Mesothelial cell of epicardium (in vitro differentiated cells): Measurements from ENCODE around the gene SVEP1. TPM values are rescaled to one million over a fixed set of nuclear protein-coding genes. Genes with fewer than 3 reads are reported as not detected.
A peak's percentile ranks its signal among the peaks of the same experiment; 100 is the strongest.

Experiments
- DNase-seq, 2 experiments: peaks; one replicate each; pipeline ENCODE4 v3.0.0; 2021; ENCODE audit warnings: low spot score in 2 of 2; ENCODE audit not compliant: unreplicated experiment in 2 of 2
- H3K27ac Mint-ChIP-seq: 2 replicates; pipeline ENCODE4 v1.8.0; 2021; ENCODE audit warnings: mixed read lengths
- H3K27me3 Mint-ChIP-seq: 2 replicates; pipeline ENCODE4 v1.8.0; 2021; ENCODE audit warnings: low read depth, mixed read lengths
- H3K36me3 Mint-ChIP-seq: 2 replicates; pipeline ENCODE4 v1.8.0; 2021; ENCODE audit warnings: mixed read lengths
- H3K4me1 Mint-ChIP-seq: 2 replicates; pipeline ENCODE4 v1.8.0; 2021; ENCODE audit warnings: mixed read lengths
- H3K4me3 Mint-ChIP-seq: 2 replicates; pipeline ENCODE4 v1.8.0; 2021; ENCODE audit warnings: mild to moderate bottlenecking, moderate library complexity, mixed read lengths
- H3K9me3 Mint-ChIP-seq: 2 replicates; pipeline ENCODE4 v1.8.0; 2021; ENCODE audit warnings: mixed read lengths
- CTCF ChIP-seq: fragments of 200-600 bp; sonication (generic); IDR thresholded peaks from one replicate; pipeline ENCODE4 v1.5.0; 2021; ENCODE audit warnings: antibody characterized with exemption; ENCODE audit not compliant: unreplicated experiment
- total RNA-seq: library from RNA; stranded (reverse); gene quantifications from 3 replicates; pipeline ENCODE4 v1.2.1, GENCODE V29; 2021

Gene SVEP1
- total RNA-seq, 1 donor from 2014 or later: 47.2 TPM

GRCh38 chr9:110446171-110446570 is 133.4 kb downstream of the SVEP1 start:
- peaks cover 52% of the 10 kb centered on the region for H3K36me3 Mint-ChIP-seq
- TF ChIP-seq CTCF: no peak
- H3K4me1 Mint-ChIP-seq: peaks cover 17% of the 10 kb centered on the region
- H3K9me3 Mint-ChIP-seq: peaks cover 19% of the 10 kb centered on the region
- no peak overlapping the region for H3K4me3 Mint-ChIP-seq
- no peak overlapping the region for H3K27ac Mint-ChIP-seq
- H3K27me3 Mint-ChIP-seq: no peaks in the 10 kb centered on the region
- no peak for DNase-seq

GRCh38 chr9:110444911-110445310 is 134.6 kb downstream of the SVEP1 start:
- Mint-ChIP-seq H3K9me3 (peaks cover 19% of the 10 kb centered on the region), H3K27me3 (no peaks in the 10 kb centered on the region), H3K36me3 (peaks cover 52% of the 10 kb centered on the region), H3K4me1 (peaks cover 27% of the 10 kb centered on the region), H3K4me3 (no peak overlapping the region), H3K27ac (no peak overlapping the region)
- TF ChIP-seq CTCF: no peak
- no peak for DNase-seq

- Mint-ChIP-seq H3K27ac (peak overlapping the region; percentile 68), H3K9me3 (peaks cover 19% of the 10 kb centered on the region), H3K4me1 (peaks cover 27% of the 10 kb centered on the region), H3K36me3 (peaks cover 49% of the 10 kb centered on the region), H3K4me3 (no peak overlapping the region), H3K27me3 (no peaks in the 10 kb centered on the region)
- DNase-seq: no peak
- no peak for TF ChIP-seq CTCF
Observed at GRCh38 chr9:110443866-110444220, 135.7 kb downstream of the SVEP1 start.

- no peak for DNase-seq
- Mint-ChIP-seq H3K9me3 (peaks cover 19% of the 10 kb centered on the region), H3K27ac (peak overlapping the region; percentile 68), H3K4me3 (no peak overlapping the region), H3K36me3 (peaks cover 43% of the 10 kb centered on the region), H3K27me3 (no peaks in the 10 kb centered on the region), H3K4me1 (peaks cover 27% of the 10 kb centered on the region)
- TF ChIP-seq CTCF: no peak
Observed at GRCh38 chr9:110443146-110443865, 136.2 kb downstream of the SVEP1 start.

- peaks cover 5% of the 10 kb centered on the region for H3K9me3 Mint-ChIP-seq
- no peaks in the 10 kb centered on the region for H3K27me3 Mint-ChIP-seq
- no peak overlapping the region for H3K4me3 Mint-ChIP-seq
- H3K27ac Mint-ChIP-seq: no peak overlapping the region
- H3K4me1 Mint-ChIP-seq: peaks cover 27% of the 10 kb centered on the region
- TF ChIP-seq CTCF: no peak
- DNase-seq: no peak
- peaks cover 24% of the 10 kb centered on the region for H3K36me3 Mint-ChIP-seq
Observed at GRCh38 chr9:110440796-110441195, 138.7 kb downstream of the SVEP1 start.
